ENCODE data around the gene GLIS1.
A peak's percentile ranks its signal among the peaks of the same experiment; 100 is the strongest.

The GLIS1 gene

DNA sequence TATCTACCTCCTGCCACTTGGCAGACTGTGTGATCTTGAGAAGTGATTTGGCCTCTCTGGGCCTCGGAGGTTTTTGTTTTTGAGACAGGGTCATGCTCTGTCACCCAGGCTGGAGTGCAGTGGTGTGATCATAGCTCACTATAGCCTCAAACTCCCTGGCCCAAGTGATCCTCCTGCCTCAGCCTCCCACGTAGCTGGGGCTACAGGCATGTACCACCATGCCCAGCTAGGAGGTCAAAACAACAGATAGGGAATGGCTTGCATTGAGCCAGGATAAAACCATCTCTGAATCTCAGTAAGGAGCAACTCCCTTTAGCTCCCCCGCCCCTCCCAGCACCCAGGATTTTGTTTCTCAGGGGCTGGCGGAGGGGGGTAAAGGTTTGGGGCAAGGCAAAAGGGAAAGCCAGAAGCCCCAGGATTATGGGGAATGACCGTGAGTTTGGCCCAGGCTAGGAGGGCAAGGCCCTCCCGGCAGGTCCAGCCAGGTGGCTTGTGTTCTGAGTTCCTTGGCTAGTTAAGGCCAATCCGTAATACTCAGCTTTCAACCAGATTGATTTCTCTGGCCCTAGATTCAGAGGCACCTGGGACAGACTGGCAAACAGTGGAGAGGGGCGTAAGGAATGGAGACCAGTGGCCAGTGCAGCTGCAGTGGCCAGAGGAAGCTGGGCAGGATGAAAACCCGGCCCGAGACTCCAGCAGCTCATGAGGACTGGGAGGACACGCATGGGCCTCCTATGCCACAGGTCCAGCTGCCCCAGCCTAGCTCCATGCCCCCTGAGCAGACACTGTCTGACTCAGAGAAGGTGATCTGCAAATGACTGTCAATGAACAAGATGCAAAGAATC, 149.7 kb downstream of the GLIS1 start:
- no peak for DNase-seq

DNA sequence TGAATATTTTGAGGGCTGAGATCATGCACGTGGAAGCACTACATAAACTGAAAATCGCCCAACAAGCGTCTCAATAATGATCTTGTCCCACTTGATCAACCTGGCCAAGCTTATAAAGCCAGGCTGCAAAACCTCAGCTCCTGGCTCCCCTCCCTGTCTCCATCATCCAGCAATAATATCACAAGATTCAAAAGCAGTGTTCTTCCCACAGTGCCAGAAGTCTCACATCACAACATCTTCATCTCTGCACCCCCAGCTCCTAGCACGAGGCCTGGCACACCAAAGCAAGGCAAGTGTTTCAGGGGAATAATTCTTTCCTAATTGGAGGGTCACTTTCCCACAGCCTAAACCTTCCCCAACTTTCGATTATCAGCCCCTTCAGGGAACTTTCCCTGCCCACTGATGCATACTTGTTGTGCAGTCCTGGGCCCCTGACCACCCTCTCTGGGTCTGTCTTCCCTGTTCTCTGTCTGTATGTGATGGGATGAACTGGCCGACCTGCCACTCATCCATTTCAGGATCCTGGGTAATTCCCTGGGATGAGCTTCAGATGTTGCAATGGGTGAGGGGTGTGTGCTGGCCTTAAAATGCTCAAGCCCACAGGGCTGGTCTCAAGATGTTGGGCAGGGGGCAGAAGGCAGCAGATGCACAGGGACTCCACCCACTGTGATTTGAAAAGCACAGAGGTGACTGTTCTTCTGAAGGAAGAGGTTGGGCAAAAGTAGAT, 150.7 kb downstream of the GLIS1 start:
- no peak for DNase-seq

DNA sequence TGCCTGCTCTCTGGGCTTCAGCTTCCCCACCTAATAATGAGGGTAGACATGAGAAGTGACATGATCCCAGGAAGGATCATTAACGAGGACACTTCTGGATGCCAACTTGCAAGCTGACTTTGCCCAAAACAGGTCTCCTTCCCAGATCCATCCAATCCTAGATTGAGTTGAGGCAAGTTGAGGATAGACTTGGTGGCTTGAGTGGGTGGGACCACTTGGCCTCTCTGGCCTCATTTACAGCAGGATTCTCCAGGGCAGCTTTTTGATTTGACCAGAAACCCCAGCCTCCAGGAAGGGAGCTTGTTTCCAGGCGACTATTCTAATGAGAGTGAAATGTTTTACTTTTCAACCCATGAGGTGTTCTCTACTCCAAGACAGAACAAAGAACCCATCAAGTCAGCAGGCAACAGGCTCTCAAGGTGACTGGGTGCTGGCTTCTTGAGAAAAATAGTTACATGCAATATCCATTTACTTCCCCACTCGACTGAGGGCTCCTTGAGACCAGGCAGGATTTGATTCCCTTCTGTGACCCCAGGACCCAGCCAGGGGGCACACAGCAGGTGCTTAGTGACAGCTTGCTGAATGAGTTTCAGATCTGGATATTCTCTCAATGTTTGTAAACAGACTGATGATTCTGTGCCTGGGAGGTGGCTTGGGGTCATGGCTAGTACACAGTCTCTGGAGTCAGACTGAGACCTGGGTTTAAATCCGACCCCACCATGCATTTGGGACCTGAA, 151.5 kb downstream of the GLIS1 start:
- DNase-seq: no peak

DNA sequence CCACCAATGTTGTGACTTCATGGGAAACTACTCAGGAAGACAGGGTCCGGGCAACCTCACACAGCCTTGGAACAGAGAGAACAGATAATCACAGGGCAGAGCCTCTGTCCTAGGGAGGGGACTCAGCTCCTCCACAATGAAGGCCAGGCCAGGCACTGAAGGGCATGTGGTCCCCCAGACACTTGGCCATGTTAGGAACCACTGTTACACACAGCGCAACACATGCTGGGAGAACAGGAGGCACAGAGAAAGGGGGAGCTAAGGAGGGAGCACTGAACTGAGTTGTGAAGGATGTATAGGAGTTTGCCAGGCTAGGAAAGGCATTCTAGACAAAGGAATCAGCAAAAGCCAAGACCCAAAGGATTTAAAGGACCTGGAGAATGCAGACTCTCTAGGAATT, 152.2 kb downstream of the GLIS1 start:
- no peak for DNase-seq

DNA sequence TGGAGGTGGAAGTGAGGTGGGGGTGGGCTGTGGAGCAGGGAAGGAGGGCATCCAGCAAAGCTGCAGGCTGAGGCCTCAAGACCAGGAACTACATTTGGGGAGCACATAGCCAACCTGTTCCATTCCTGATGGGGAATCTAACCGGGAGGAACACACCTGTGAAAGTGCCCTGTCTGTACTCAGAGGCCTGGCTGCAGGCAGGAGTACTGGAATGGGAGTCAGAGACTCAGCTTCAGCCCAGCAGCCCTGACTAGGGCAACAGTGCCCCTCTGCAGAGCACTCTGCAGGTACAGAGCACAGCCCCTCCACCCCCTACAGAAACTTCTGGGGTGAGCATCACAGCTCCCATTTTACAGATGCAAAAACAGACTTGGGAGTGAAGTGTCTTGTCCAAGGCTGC, 153.4 kb downstream of the GLIS1 start:
- no peak for DNase-seq

DNA sequence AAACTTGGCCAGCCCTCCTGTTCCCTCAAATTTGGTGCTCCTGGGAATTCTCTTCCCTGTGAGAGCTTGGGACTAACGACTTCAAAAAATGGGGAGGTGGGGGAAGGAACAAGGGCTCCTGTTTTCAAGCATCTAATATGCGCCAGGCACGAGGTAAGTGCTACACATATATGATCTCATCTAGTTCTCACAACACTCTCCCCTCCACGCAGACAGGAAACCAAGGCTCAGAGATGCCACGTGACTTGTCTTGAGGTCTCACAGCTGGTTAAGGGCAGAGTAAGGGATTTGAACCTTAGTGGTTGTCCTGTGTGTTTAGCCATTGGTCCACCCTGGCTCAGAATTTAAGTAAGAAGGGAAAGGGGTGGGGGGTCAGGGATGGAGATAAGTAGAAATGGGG, 153.8 kb downstream of the GLIS1 start:
- peak; percentile 24 for DNase-seq

DNA sequence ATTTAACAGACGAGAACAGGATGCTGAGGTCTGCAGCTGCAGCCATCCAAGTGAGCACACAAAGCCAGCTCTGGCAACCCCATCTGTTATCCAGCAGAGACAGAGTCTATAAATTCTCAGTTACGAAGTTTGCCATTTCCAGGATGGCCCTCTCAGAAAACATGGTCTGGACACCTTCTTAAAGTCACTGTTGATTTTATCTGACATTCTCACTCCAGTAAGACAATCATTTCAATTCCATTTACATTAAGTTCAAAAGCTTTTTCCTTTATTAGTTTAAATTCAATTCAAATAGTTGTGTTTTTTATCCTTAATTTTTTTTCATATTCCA, 154.2 kb downstream of the GLIS1 start:
- DNase-seq: no peak

DNA sequence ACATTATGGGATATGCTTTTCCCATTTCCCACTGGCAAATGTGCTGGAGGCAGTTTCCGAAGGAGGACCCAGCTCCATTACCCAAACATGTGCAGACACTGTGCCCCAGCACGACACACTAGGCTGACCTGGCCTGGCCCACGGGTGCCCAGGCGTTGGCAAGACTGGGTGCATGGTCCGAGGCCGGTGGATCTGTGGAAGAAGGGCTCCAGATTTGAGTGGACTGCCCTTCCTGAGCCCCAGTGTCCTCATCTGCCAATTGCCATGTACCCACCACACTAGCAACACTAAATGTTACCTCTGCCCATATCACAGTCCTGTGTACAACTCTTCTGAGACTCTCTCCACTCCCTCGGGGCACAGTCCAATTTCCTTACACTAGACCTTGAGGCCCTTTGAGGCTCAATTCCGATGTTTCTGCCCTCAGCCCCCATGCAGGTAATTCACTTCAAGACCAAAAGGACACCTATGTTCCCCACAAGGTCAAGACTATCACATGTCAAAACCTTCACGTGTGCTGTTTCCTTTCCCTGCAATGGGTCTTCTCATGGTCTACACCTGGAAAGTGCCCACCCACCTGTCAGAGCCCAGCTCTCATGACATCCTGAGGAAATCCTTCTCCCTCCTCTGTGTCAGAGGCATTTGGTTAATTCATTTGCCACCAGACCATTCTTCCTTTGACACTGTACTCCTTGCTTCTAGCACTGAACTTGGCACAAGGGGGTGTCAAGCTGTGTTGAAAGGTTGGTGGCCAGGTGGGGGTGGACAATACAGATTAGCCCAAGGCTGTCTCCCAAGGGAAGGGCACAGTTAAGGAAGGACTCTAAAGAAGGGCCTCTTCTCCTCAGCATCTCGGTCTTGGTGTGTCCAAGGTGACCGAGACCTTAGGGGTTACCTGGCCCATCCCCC, 154.8 kb downstream of the GLIS1 start:
- no peak for DNase-seq

DNA sequence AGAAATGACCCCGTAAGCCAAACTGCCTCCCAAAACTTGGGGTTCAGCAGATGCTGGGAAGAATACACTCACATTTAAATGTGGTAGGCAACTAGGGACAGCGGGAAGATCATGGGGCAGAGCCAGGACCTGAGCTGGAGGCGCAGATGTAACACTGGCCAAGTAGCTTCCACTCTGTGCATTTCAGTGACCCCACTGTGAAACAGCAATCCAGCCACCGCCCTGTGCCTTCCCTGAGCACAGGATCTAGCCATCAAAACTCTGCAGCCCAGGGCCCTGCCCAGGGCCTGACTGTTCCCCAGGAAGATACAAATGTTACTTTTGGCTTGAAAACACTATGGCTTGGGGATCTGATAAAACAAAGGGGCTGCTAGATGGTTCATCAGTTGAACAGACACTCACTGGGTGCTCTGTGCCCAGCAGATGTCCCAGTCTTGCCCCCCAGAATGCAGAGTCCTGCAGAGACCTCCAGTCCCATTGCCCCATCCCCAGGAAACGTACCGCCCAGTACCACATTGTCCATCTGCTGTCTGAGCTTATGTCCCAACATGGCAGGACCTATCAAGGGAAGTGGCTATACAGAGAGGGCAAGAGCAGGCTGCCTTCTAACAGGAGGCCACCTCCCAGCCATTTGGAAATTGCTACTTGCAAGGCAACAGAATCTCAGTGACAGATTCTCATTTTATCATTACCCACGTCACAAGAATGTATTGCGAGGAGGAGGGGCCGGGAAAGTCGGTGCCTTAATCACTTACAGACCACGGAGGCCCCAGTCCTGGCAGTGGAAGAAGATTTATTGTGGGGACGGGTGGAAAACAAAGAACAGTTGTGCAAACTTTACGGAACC, 155.7 kb downstream of the GLIS1 start:
- no peak for DNase-seq

DNA sequence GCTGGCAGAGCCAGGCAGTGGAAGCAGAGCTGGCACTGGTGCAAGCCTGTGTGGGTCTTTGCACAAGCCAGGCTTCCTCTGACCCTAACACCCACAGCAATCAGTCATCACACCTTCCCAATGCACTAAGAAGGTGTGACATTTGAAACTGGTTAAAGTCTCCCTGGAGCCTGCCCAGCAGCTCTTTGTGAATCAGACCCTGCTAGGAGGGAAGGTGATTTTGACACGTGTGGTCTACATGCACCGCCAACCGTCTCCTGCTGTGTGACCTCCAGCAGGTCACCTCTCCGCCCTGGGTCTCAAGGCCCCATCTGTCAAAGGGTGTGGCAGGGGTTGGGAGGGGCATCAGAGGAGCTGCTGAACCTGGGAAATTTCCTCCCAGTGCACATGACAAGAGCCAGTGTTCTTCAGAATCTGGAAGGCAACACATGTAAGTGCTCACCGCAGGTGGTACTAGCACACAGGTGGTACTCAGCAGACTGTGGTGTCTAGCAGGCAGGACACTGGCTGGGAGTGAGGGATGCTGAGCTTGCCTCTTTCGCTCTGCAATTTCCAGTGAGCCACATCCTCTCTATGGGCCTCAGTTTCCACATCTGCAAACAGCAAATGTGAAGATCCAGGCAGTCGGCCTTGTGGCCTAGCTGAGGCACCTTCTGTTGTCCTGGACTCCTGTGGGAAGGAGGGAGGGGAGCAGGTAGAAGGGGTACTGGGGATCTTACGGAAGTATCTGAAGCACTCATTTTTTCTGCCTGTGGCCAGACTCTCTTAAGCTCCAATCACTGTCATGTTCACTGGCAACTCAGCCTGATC, 156.5 kb downstream of the GLIS1 start:
- DNase-seq: no peak

DNA sequence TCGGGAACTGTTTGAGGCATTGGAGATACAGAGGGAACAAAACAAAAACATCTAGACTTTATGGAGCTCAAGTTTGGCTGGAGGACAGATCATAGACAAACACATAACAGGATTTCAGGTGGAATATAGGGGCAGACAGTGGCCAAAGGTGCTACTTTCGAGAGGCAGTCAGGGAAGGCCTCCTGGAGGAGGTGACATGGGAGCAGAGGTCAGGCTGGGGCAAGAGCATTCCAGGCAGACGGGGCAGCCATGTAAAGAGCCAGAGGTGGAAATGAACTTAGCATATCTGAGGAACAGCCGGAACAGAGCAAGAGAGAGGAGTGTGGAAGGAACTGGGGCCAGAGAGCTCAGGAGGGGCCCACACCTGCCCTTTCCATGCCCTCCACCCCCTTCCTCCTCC, 157.5 kb downstream of the GLIS1 start:
- DNase-seq: no peak

DNA sequence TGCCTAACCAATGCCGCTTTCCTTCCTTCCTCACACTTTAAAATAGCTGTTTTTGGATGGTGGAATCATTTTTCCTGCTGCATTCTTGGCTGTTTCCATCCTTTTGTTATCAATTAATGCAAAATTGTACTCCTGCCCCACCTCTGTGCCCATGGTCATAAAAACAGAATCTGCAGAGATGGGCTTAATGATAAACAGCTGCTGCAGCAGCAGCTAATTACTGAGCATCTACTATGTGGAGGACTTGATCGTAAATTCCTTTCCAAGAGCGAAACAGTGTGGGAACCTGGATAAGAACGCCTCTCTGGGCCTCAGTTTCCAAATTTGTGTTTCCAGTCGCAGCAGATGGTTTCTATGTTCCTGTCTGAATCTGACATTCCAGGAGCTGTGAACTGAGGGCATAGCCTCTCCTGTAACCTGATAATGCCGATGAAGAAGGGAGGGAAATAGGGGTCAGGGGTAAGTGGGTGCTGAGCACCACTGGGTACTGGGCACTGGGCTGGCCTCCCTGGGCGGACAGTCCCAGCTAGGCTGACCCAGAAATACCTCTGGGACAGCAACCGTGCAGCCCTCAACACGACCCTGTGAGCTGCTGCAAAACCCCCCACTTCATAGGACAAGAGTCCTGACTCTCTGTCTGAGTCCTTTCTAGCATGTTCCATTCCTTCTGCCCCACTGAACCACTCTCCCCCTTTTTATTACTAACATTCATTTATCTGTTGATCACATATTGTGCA, 158.1 kb downstream of the GLIS1 start:
- DNase-seq: no peak

DNA sequence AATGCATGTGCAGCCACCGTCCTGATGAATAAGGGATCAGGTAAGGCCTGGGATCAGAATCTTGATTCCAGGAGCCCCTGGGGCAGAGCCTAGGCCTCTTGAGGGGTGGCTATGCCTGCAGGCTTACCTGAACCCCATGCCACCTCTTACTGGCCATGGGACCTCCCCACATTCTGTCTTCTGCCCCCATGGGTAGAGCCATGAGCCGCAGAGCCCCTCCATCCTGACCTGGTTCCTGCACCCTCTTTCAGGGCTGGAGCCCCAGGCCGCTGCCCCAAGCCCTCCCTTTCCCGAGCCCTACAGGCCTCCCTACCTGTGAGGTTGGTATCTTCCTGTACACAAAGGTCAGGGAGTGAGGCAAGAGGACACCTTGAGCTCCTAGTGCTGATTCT, 159.0 kb downstream of the GLIS1 start:
- no peak for DNase-seq

DNA sequence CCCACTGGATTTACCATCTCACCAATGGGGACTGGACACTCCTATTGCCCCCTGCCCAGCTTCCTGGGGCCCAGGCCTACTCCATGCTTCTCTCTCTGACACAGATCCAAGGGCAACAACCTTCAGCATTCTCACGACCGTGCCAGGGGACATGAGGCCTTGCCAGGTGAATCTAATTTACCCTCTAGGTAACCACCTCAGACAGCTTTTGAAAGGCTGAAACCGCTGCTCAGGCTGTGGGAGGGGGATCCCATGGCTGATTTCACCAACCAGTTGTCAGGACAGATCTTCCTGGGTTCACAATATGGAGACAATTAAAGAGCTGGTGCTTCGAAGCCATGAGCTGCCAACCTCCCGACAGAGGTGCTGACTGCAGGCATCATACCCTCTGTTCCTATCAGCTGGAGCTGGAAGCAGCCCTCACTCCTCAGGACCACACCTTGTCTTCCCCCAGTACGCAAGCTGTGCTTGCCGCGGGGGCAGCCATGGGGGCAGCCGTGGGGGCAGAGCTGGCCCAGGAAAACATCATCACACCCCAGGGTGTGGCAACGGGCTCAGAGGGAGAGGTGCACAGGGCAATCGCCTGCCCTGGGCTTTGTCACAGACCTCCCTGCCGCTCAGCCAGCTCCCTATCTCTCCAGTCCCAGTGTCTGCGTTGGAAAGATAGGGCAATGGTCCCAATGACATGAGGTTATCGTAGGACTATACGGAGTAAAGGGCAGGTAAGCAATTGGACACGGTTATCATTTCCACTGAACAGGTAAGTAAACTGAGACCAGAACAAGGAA, 159.5 kb downstream of the GLIS1 start:
- DNase-seq: no peak

DNA sequence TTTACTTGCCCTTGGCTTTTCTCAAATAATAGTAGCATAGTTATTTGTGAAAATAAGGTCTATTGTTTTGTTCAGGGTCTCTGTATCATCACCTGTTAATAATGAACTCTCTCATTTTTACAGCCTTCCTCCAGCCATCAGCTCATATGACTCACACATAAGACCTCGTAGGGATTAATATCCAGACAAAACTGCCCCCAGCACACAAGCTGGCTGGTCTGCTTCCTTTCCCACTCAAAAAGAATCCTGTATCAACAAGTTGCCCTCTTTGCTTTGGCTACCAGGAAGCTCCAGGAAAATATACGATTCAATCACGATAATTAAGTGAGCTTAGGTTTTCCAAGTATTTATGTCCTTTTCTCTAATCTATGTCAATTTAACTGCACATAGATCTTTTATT, 160.6 kb downstream of the GLIS1 start:
- no peak for DNase-seq

DNA sequence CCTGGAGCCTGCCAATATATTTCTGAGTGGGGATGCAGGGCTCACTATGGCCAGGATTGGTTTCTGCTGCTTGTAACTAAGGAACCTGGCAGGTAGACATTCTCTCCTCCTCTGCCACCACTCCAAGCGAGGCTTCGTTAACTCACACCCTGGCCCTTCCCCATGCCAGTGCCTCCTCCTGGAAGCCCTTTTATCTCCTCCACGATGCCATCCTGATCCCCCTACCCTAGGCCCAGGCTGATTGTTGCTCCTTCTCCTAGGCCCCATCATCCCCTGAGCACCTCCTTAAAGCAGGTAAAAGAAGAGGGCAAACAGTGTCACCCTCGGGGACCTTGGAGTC, 161.2 kb downstream of the GLIS1 start:
- DNase-seq: no peak

DNA sequence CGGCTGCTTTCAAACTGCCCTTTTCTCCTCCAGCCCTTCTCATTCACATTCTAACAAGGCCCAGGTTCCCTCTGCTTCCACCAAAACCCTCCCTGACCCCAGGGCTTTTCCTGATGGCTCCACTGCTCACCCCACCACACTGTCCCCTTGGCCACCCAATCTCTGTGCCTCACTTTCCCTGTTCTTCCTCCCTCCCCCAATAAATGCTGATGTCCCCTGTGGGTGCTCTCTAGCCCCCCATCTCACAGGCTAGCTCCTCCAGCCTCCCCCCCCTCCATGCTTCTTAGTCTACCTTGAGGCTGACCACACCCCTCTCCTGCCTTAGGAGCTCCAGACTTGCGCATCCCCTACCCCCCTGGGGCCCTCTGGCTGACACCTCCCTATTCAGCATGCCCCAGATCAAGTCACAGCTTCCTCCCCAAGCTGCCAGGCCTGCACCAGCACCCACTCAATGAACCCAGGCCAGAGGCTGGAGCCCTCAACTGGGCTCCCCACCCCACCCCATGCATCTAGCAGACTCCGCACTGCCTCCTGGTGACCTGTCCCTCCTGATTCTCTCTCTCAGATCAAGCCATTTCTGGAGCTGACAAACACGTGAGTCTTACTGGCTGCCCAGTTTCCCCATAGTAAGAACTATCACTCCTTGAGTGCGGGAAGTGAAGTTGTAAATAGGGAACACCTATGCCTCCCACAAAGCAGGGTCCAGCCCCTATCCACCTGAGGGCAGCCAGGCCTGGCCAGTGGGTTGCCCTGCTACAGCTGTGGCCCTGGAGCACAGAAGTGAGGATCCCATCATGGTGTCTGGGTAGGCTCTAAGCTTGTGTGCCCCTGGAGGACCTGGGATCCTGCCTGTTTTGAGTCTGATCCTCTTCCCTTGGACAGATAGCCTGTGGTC, 161.9 kb downstream of the GLIS1 start:
- no peak for DNase-seq

DNA sequence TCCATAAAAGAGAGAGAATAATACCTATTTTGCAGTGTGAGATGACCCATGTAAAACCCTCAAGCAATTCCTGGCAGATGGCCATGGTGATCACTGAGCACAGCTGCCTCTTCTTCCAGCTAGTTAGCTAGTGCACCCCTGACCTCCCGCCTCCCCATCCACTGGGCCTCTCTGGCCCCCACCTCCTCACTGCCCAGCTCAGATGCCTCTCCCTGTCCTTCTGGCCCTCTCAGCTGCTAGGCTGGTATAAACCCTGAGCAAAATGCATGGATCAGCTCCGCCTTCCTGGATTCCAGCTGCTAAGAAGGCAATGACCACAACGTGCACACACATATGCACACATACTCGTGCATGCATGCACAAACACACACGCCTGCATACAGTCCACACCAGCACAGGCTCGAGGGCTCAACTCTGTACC, 162.6 kb downstream of the GLIS1 start:
- DNase-seq: no peak

DNA sequence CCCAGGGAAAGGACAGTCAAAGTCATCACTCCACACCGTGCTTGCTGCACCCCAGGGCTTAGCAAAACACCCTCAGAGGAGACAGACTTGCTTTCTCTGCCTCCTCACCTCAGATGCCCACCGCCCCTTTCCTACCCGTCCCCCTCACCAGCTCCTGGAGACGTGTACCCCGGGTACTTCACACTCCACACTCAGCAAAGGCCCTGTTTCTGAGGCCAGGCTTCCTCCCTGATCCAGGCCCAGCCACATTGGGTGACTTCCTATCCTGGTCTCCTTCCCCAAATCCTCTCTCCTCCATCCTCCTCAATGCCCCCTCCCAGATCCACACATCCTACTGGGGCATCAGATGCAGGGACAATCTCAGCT, 163.0 kb downstream of the GLIS1 start:
- DNase-seq: no peak
